H1 (cell line): ENCODE data around the gene POLR2H. TPM values are rescaled to one million over a fixed set of nuclear protein-coding genes. Genes with fewer than 3 reads are reported as not detected.
A peak's percentile ranks its signal among the peaks of the same experiment; 100 is the strongest.

Experiments used
- CTCF ChIA-PET: fragments of 300-600 bp; sonication (Branson Sonifier 250); formaldehyde crosslinking; loops from one replicate; lab custom pipeline; 2021; ENCODE audit not compliant: partially characterized antibody; lab: Charles Lee
- POLR2A ChIA-PET: fragments of 300-600 bp; sonication (Branson Sonifier 250); formaldehyde crosslinking; loops from one replicate; lab custom pipeline; 2021; ENCODE audit warnings: inconsistent platforms; ENCODE audit not compliant: partially characterized antibody; lab: Charles Lee
- DNase-seq, 2 experiments: peaks; one replicate each; pipeline versions ENCODE4 v3.0.0 to v3.0.0-alpha.2; 2010 to 2022; ENCODE audit warnings: low spot score in 2 of 2, low read depth in 1 of 2, mixed read lengths in 1 of 2
- FAIRE-seq: peaks from 2 replicates; lab custom pipeline; 2011; peaks lifted over from hg19 to GRCh38; lab: Jason Lieb, UNC
- H2AFZ ChIP-seq: 2 replicates; pipeline ENCODE4 v1.8.1; 2012; ENCODE audit warnings: low read length, inconsistent platforms
- H2AK5ac ChIP-seq: 2 replicates; pipeline ENCODE4 v1.6.1; 2013; ENCODE audit warnings: low read depth, low read length
- H2BK120ac ChIP-seq: replicated peaks from 2 replicates; pipeline ENCODE3; 2013; ENCODE audit warnings: low read depth, low read length, inconsistent platforms
- H2BK12ac ChIP-seq: 2 replicates; pipeline ENCODE4 v1.6.1; 2013; ENCODE audit warnings: low read depth, low read length
- H2BK15ac ChIP-seq: 2 replicates; pipeline ENCODE4 v1.6.1; 2013; ENCODE audit warnings: low read length
- H2BK20ac ChIP-seq: 2 replicates; pipeline ENCODE4 v1.6.1; 2013; ENCODE audit warnings: low read length
- H2BK5ac ChIP-seq: 2 replicates; pipeline ENCODE4 v1.6.1; 2013; ENCODE audit warnings: low read depth, low read length
- H3K14ac ChIP-seq: 2 replicates; pipeline ENCODE4 v1.6.1; 2013; ENCODE audit warnings: inconsistent platforms; ENCODE audit not compliant: insufficient read length
- H3K18ac ChIP-seq: 2 replicates; pipeline ENCODE4 v1.6.1; 2013; ENCODE audit warnings: low read length; ENCODE audit errors: extremely low read depth
- H3K23ac ChIP-seq: 2 replicates; pipeline ENCODE4 v1.6.1; 2013; ENCODE audit warnings: inconsistent platforms; ENCODE audit not compliant: insufficient read length
- H3K23me2 ChIP-seq: 2 replicates; pipeline ENCODE4 v1.6.1; 2013; ENCODE audit warnings: low read depth, low read length
- H3K27ac ChIP-seq: 2 replicates; pipeline ENCODE4 v1.6.1; 2011; ENCODE audit warnings: low read depth, low read length, inconsistent platforms
- H3K27me3 ChIP-seq, 4 experiments: replicated peaks in 1 of 4; 1 replicate in 1 of 4; 2 replicates in 3 of 4; pipeline versions ENCODE4 v1.6.1 to v1.8.1; 2011 to 2013; ENCODE audit warnings: low read length in 3 of 4, mild to moderate bottlenecking in 3 of 4, inconsistent platforms in 2 of 4, mixed read lengths in 2 of 4, moderate library complexity in 1 of 4; ENCODE audit not compliant: control insufficient read depth in 3 of 4, insufficient read depth in 3 of 4; ENCODE audit errors: extremely low read depth in 1 of 4
- H3K36me3 ChIP-seq, 4 experiments: 2 replicates each; pipeline versions ENCODE4 v1.6.1 to v1.8.1; 2011 to 2013; ENCODE audit warnings: mild to moderate bottlenecking in 4 of 4, low read length in 3 of 4, moderate library complexity in 2 of 4, control low read depth in 1 of 4, inconsistent platforms in 1 of 4; ENCODE audit not compliant: insufficient read depth in 4 of 4, control insufficient read depth in 2 of 4
- H3K4ac ChIP-seq: replicated peaks from 2 replicates; pipeline ENCODE3; 2013; ENCODE audit warnings: low read length, low read depth, mixed read lengths, inconsistent platforms; ENCODE audit not compliant: insufficient read length
- H3K4me1 ChIP-seq, 4 experiments: replicated peaks in 1 of 4; 1 replicate in 1 of 4; 2 replicates in 3 of 4; pipeline versions ENCODE4 v1.6.1 to v1.8.1; 2011 to 2013; ENCODE audit warnings: low read length in 3 of 4, inconsistent platforms in 2 of 4, mixed read lengths in 1 of 4; ENCODE audit not compliant: insufficient read depth in 4 of 4, control insufficient read depth in 3 of 4
- H3K4me2 ChIP-seq, 2 experiments: 2 replicates each; pipeline versions ENCODE4 v1.6.1 to v1.8.1; 2011 to 2013; ENCODE audit warnings: low read depth in 2 of 2, low read length in 2 of 2, control low read depth in 1 of 2, inconsistent platforms in 1 of 2, mild to moderate bottlenecking in 1 of 2; ENCODE audit not compliant: insufficient read depth in 1 of 2
- H3K4me3 ChIP-seq, 4 experiments: fragments of 200-600, 300-600 bp in 1 of 4; sonication (generic), shearing (Covaris generic), sonication (Bioruptor Twin) in 1 of 4; 2 replicates each; pipeline versions ENCODE4 v1.5.1 to v1.8.1; 2011 to 2016; ENCODE audit warnings: low read length in 4 of 4, low read depth in 3 of 4, control low read depth in 2 of 4, inconsistent platforms in 2 of 4, mild to moderate bottlenecking in 2 of 4, mixed read lengths in 1 of 4, moderate library complexity in 1 of 4; ENCODE audit not compliant: insufficient read depth in 2 of 4; ENCODE audit errors: extremely low read depth in 1 of 4
- H3K56ac ChIP-seq: replicated peaks from 2 replicates; pipeline ENCODE3; 2013; ENCODE audit warnings: low read depth, mild to moderate bottlenecking, mixed read lengths, low read length, inconsistent platforms; ENCODE audit not compliant: insufficient read length
- H3K79me1 ChIP-seq: 2 replicates; pipeline ENCODE4 v1.6.1; 2013; ENCODE audit warnings: low read depth, low read length, control low read depth
- H3K79me2 ChIP-seq, 2 experiments: 2 replicates each; pipeline versions ENCODE4 v1.6.1 to v1.8.1; 2012 to 2013; ENCODE audit warnings: low read length in 2 of 2, mild to moderate bottlenecking in 2 of 2, inconsistent platforms in 1 of 2; ENCODE audit not compliant: insufficient read depth in 2 of 2, control insufficient read depth in 1 of 2
- H3K9ac ChIP-seq, 4 experiments: replicated peaks in 1 of 4; 1 replicate in 1 of 4; 2 replicates in 3 of 4; pipeline versions ENCODE4 v1.6.1 to v1.8.1; 2011 to 2013; ENCODE audit warnings: low read depth in 3 of 4, low read length in 3 of 4, control low read depth in 2 of 4, mild to moderate bottlenecking in 2 of 4, moderate library complexity in 2 of 4, inconsistent platforms in 1 of 4; ENCODE audit errors: extremely low read depth in 1 of 4
- H3K9me3 ChIP-seq, 2 experiments: 2 replicates each; pipeline versions ENCODE4 v1.6.1 to v1.8.1; 2012 to 2013; ENCODE audit warnings: mild to moderate bottlenecking in 2 of 2, moderate library complexity in 2 of 2, control low read depth in 1 of 2, inconsistent platforms in 1 of 2, low read depth in 1 of 2, low read length in 1 of 2, mixed read lengths in 1 of 2; ENCODE audit not compliant: insufficient read depth in 2 of 2
- H4K20me1 ChIP-seq, 2 experiments: replicated peaks in 1 of 2; 2 replicates each; pipeline versions ENCODE3 to v1.8.1; 2011 to 2013; ENCODE audit warnings: inconsistent platforms in 2 of 2, low read length in 2 of 2, mild to moderate bottlenecking in 1 of 2; ENCODE audit not compliant: insufficient read depth in 2 of 2, control insufficient read depth in 1 of 2
- H4K5ac ChIP-seq: 2 replicates; pipeline ENCODE4 v1.6.1; 2013; ENCODE audit warnings: low read length, low read depth, mixed read lengths, inconsistent platforms; ENCODE audit not compliant: insufficient read length
- H4K8ac ChIP-seq: 2 replicates; pipeline ENCODE4 v1.8.0; 2013; ENCODE audit warnings: mild to moderate bottlenecking, moderate library complexity, low read length, inconsistent platforms; ENCODE audit not compliant: insufficient read depth; ENCODE audit errors: extremely low read depth
- H4K91ac ChIP-seq: replicated peaks from 2 replicates; pipeline ENCODE3; 2013; ENCODE audit warnings: low read length, mixed read lengths, inconsistent platforms; ENCODE audit not compliant: insufficient read length
- BACH1 ChIP-seq: IDR thresholded peaks from 2 replicates; pipeline ENCODE4 v1.6.1; 2012; ENCODE audit warnings: low read length, improper control_type of control experiment
- CTBP2 ChIP-seq: IDR thresholded peaks from 2 replicates; pipeline ENCODE4 v1.7.0; 2011; ENCODE audit warnings: borderline replicate concordance, mild to moderate bottlenecking, moderate library complexity, mixed read lengths, low read length; ENCODE audit not compliant: insufficient read depth, insufficient read length
- SIN3A ChIP-seq, 2 experiments: IDR thresholded peaks in 1 of 2; conservative IDR thresholded peaks in 1 of 2; 2 replicates each; pipeline ENCODE4 v1.6.1; 2011 to 2012; ENCODE audit warnings: low read length in 2 of 2, improper control_type of control experiment in 1 of 2, low read depth in 1 of 2, mild to moderate bottlenecking in 1 of 2
- TCF12 ChIP-seq: IDR thresholded peaks from 2 replicates; pipeline ENCODE4 v1.6.1; 2011; ENCODE audit warnings: low read depth, mild to moderate bottlenecking, low read length
- WGBS, 2 experiments: shearing (Covaris generic) in 1 of 2; methylation state at CpG; one replicate each; pipeline versions ENCODE4 v1.1.6 to v1.1.7; 2013 to 2015; ENCODE audit warnings: low lambda C conversion rate in 2 of 2, mixed read lengths in 2 of 2, inconsistent platforms in 1 of 2, low coverage in 1 of 2, missing lambda C conversion rate in 1 of 2; ENCODE audit not compliant: insufficient replicate concordance in 2 of 2, insufficient coverage in 1 of 2, insufficient read length in 1 of 2; ENCODE audit errors: extremely low coverage in 1 of 2, missing lambda C conversion rate in 1 of 2; 5-methylcytosine and 5-hydroxymethylcytosine counted together
- polyA plus RNA-seq, 7 experiments: library from polyadenylated mRNA; depleted of rRNA in 3 of 7; stranded (reverse) in 5 of 7; unstranded in 2 of 7; fragments of >200 nt in 5 of 7; fragments of 200-250 nt in 2 of 7; gene quantifications; 1 replicate in 5 of 7; 2 replicates in 1 of 7; 4 replicates in 1 of 7; pipeline versions ENCODE4 v1.2.1 to v1.2.3, GENCODE V29; 2011 to 2013; ENCODE audit warnings: missing spikeins in 2 of 7, mixed read lengths in 2 of 7
- total RNA-seq: library from RNA; stranded (reverse); fragmentation: NEBNext Ultra II Directional; extraction: Animal tissue kit (Norgen Biotek cat#: 25700); gene quantifications from 2 replicates; pipeline ENCODE4 v1.2.1, GENCODE V29; 2021
- TF ChIP-seq, protein P1 (sequence below): IDR thresholded peaks from 2 replicates; pipeline ENCODE4 v1.6.1; 2011; ENCODE audit warnings: low read depth, mild to moderate bottlenecking, low read length; ENCODE audit not compliant: insufficient read depth

The POLR2H gene
- total and polyA plus RNA-seq, 2 of the 8 experiments (the other 6 are each of a cell fraction or from before 2014, with no cell fraction given): 113 to 335 TPM

DNA sequence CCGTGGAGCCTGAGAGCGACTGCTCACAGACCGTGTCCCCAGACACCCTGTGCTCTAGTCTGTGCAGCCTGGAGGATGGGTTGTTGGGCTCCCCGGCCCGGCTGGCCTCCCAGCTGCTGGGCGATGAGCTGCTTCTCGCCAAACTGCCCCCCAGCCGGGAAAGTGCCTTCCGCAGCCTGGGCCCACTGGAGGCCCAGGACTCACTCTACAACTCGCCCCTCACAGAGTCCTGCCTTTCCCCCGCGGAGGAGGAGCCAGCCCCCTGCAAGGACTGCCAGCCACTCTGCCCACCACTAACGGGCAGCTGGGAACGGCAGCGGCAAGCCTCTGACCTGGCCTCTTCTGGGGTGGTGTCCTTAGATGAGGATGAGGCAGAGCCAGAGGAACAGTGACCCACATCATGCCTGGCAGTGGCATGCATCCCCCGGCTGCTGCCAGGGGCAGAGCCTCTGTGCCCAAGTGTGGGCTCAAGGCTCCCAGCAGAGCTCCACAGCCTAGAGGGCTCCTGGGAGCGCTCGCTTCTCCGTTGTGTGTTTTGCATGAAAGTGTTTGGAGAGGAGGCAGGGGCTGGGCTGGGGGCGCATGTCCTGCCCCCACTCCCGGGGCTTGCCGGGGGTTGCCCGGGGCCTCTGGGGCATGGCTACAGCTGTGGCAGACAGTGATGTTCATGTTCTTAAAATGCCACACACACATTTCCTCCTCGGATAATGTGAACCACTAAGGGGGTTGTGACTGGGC is 16.8 kb upstream of the POLR2H start:
- Histone ChIP-seq H3K79me1 (no peaks in the 10 kb centered on the region; the same call in 1 of the 2 replicates), H4K20me1 (peaks cover 4 to 18% of the 10 kb centered on the region in 2 experiments), H3K9ac (0 out of 7 replicates have a peak overlapping the region, but pooled peaks of 1 of the 4 experiments have one; percentile 17), H3K27me3 (no peaks in the 10 kb centered on the region), H4K91ac (no peak overlapping the region), H3K18ac (no peak overlapping the region), H3K14ac (no peak overlapping the region), H4K5ac (no peak overlapping the region), H3K4me3 (no peak overlapping the region), H3K4me2 (no peak overlapping the region), H3K79me2 (no peaks in the 10 kb centered on the region; a peak in 1 of 4 replicates), H3K27ac (no peak overlapping the region), H2BK12ac (no peak overlapping the region), H2BK5ac (peak overlapping the region; percentile 13; the same call in 1 of the 2 replicates), H2BK20ac (no peak overlapping the region), H3K9me3 (no peaks in the 10 kb centered on the region), H2BK15ac (peak overlapping the region; percentile 46; the same call in 1 of the 2 replicates), H3K56ac (no peak overlapping the region), H3K4me1 (peaks cover 0 to 10% (median 7%) of the 10 kb centered on the region in 4 experiments; a peak in 6 of 7 replicates), H3K23me2 (no peaks in the 10 kb centered on the region), H2BK120ac (no peak overlapping the region), H3K4ac (no peak overlapping the region), H4K8ac (no peak overlapping the region; the same call in 1 of the 2 replicates), H2AFZ (no peak overlapping the region), H3K36me3 (peaks cover 0 to 16% (median 1%) of the 10 kb centered on the region in 4 experiments; a peak in 6 of 8 replicates), H3K23ac (no peak overlapping the region), H2AK5ac (no peak overlapping the region)
- FAIRE-seq (no peak), DNase-seq (no peak)
- POLR2A ChIA-PET: interaction anchor here (0.5 to 2.4 kb wide), 14 partner anchors 8 to 181 kb away, joined by 3 to 15 read pairs (median 4); partner anchors contain the start of genes ABCF3, CLCN2, FAM131A and POLR2H
- CTCF ChIA-PET: interaction anchor here (1.0 to 7.4 kb wide), 9 partner anchors 8 to 195 kb away, joined by 3 to 49 read pairs (median 6); partner anchors contain the start of gene FAM131A
- WGBS, 2 experiments: 85% methylated on average over 22 of the region's 24 CpGs; no CpG with 5 or more reads in 1 of the 2 experiments
- TF ChIP-seq BACH1: no peak
- TF ChIP-seq TCF12: no peak
- no peak for TF ChIP-seq SIN3A (conservative IDR thresholded peaks at IDR 0.05 in 1 of 2, IDR thresholded peaks at IDR 0.05 in 1 of 2; ENCODE audit: low read depth in 1 of 2, low read length in 2 of 2)
- TF ChIP-seq, protein P1, sequence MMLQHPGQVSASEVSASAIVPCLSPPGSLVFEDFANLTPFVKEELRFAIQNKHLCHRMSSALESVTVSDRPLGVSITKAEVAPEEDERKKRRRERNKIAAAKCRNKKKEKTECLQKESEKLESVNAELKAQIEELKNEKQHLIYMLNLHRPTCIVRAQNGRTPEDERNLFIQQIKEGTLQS: no peak
- TF ChIP-seq CTBP2: no peak
